ENCODE data around the gene PPP1R9A.

PPP1R9A gene

GRCh38 chr7:94912085-94912484 lies 4.7 kb downstream of the PPP1R9A start:
- H3K27me3 ChIP-seq (ENCODE audit: control insufficient read depth, insufficient read depth, low read length), result no peaks in the 10 kb centered on the region
- H3K9ac ChIP-seq (ENCODE audit: low read depth, low read length), result no peak overlapping the region
- no peaks in the 10 kb centered on the region for H3K9me3 ChIP-seq (ENCODE audit: control insufficient read depth, insufficient read depth, low read length)
- no peaks in the 10 kb centered on the region for H3K36me3 ChIP-seq (ENCODE audit: control insufficient read depth, insufficient read depth, low read length)
- peak overlapping the region; percentile 37; the same call in 1 of the 2 replicates for H3K4me3 ChIP-seq (ENCODE audit: low read depth, low read length)
- H3K4me1 ChIP-seq (ENCODE audit: control insufficient read depth, insufficient read depth, low read length), result peaks cover 67% of the 10 kb centered on the region
- H3K27ac ChIP-seq (ENCODE audit: low read depth, low read length), result no peak overlapping the region

GRCh38 chr7:94913391-94913790 lies 6.0 kb downstream of the PPP1R9A start:
- peak overlapping the region; percentile 48 for H3K27ac ChIP-seq (ENCODE audit: low read depth, low read length)
- no peaks in the 10 kb centered on the region for H3K36me3 ChIP-seq (ENCODE audit: control insufficient read depth, insufficient read depth, low read length)
- peaks cover 65% of the 10 kb centered on the region for H3K4me1 ChIP-seq (ENCODE audit: control insufficient read depth, insufficient read depth, low read length)
- no peaks in the 10 kb centered on the region for H3K9me3 ChIP-seq (ENCODE audit: control insufficient read depth, insufficient read depth, low read length)
- H3K27me3 ChIP-seq (ENCODE audit: control insufficient read depth, insufficient read depth, low read length), result no peaks in the 10 kb centered on the region
- no peak overlapping the region for H3K9ac ChIP-seq (ENCODE audit: low read depth, low read length)
- peak overlapping the region; percentile 37; the same call in 1 of the 2 replicates for H3K4me3 ChIP-seq (ENCODE audit: low read depth, low read length)

- Histone ChIP-seq H3K4me1 (ENCODE audit: control insufficient read depth, insufficient read depth, low read length) (no peaks in the 10 kb centered on the region), H3K36me3 (ENCODE audit: control insufficient read depth, insufficient read depth, low read length) (no peaks in the 10 kb centered on the region), H3K9me3 (ENCODE audit: control insufficient read depth, insufficient read depth, low read length) (no peaks in the 10 kb centered on the region), H3K9ac (ENCODE audit: low read depth, low read length) (no peak overlapping the region), H3K4me3 (ENCODE audit: low read depth, low read length) (no peak overlapping the region), H3K27me3 (ENCODE audit: control insufficient read depth, insufficient read depth, low read length) (no peaks in the 10 kb centered on the region), H3K27ac (ENCODE audit: low read depth, low read length) (no peak overlapping the region)
Measured at GRCh38 chr7:94921911-94922310, 14.5 kb downstream of the PPP1R9A start.

- H3K4me1 ChIP-seq (ENCODE audit: control insufficient read depth, insufficient read depth, low read length), result no peaks in the 10 kb centered on the region
- H3K27me3 ChIP-seq (ENCODE audit: control insufficient read depth, insufficient read depth, low read length), result no peaks in the 10 kb centered on the region
- H3K9ac ChIP-seq (ENCODE audit: low read depth, low read length), result no peak overlapping the region
- no peaks in the 10 kb centered on the region for H3K9me3 ChIP-seq (ENCODE audit: control insufficient read depth, insufficient read depth, low read length)
- no peaks in the 10 kb centered on the region for H3K36me3 ChIP-seq (ENCODE audit: control insufficient read depth, insufficient read depth, low read length)
- no peak overlapping the region for H3K4me3 ChIP-seq (ENCODE audit: low read depth, low read length)
- H3K27ac ChIP-seq (ENCODE audit: low read depth, low read length), result no peak overlapping the region
Measured at GRCh38 chr7:94922457-94922856, 15.1 kb downstream of the PPP1R9A start.

- Histone ChIP-seq H3K27ac (ENCODE audit: low read depth, low read length) (no peak overlapping the region), H3K36me3 (ENCODE audit: control insufficient read depth, insufficient read depth, low read length) (no peaks in the 10 kb centered on the region), H3K9me3 (ENCODE audit: control insufficient read depth, insufficient read depth, low read length) (no peaks in the 10 kb centered on the region), H3K4me3 (ENCODE audit: low read depth, low read length) (no peak overlapping the region), H3K4me1 (ENCODE audit: control insufficient read depth, insufficient read depth, low read length) (no peaks in the 10 kb centered on the region), H3K9ac (ENCODE audit: low read depth, low read length) (no peak overlapping the region), H3K27me3 (ENCODE audit: control insufficient read depth, insufficient read depth, low read length) (no peaks in the 10 kb centered on the region)
Measured at GRCh38 chr7:94923412-94923811, 16.0 kb downstream of the PPP1R9A start.

- Histone ChIP-seq H3K36me3 (ENCODE audit: control insufficient read depth, insufficient read depth, low read length) (no peaks in the 10 kb centered on the region), H3K4me1 (ENCODE audit: control insufficient read depth, insufficient read depth, low read length) (peaks cover 4% of the 10 kb centered on the region), H3K27me3 (ENCODE audit: control insufficient read depth, insufficient read depth, low read length) (no peaks in the 10 kb centered on the region), H3K9ac (ENCODE audit: low read depth, low read length) (no peak overlapping the region), H3K4me3 (ENCODE audit: low read depth, low read length) (no peak overlapping the region), H3K9me3 (ENCODE audit: control insufficient read depth, insufficient read depth, low read length) (no peaks in the 10 kb centered on the region), H3K27ac (ENCODE audit: low read depth, low read length) (no peak overlapping the region)
Measured at GRCh38 chr7:94928168-94928707, 20.8 kb downstream of the PPP1R9A start.

GRCh38 chr7:94933256-94933990 lies 26.0 kb downstream of the PPP1R9A start:
- H3K36me3 ChIP-seq (ENCODE audit: control insufficient read depth, insufficient read depth, low read length), result no peaks in the 10 kb centered on the region
- H3K9me3 ChIP-seq (ENCODE audit: control insufficient read depth, insufficient read depth, low read length), result no peaks in the 10 kb centered on the region
- H3K27me3 ChIP-seq (ENCODE audit: control insufficient read depth, insufficient read depth, low read length), result no peaks in the 10 kb centered on the region
- no peak overlapping the region for H3K4me3 ChIP-seq (ENCODE audit: low read depth, low read length)
- H3K4me1 ChIP-seq (ENCODE audit: control insufficient read depth, insufficient read depth, low read length), result peaks cover 10% of the 10 kb centered on the region
- H3K9ac ChIP-seq (ENCODE audit: low read depth, low read length), result no peak overlapping the region
- H3K27ac ChIP-seq (ENCODE audit: low read depth, low read length), result no peak overlapping the region

GRCh38 chr7:94939395-94939794 lies 32.0 kb downstream of the PPP1R9A start:
- Histone ChIP-seq H3K27ac (ENCODE audit: low read depth, low read length) (no peak overlapping the region), H3K4me3 (ENCODE audit: low read depth, low read length) (no peak overlapping the region), H3K9me3 (ENCODE audit: control insufficient read depth, insufficient read depth, low read length) (no peaks in the 10 kb centered on the region), H3K9ac (ENCODE audit: low read depth, low read length) (no peak overlapping the region), H3K27me3 (ENCODE audit: control insufficient read depth, insufficient read depth, low read length) (no peaks in the 10 kb centered on the region), H3K36me3 (ENCODE audit: control insufficient read depth, insufficient read depth, low read length) (no peaks in the 10 kb centered on the region), H3K4me1 (ENCODE audit: control insufficient read depth, insufficient read depth, low read length) (peaks cover 28% of the 10 kb centered on the region)

- Histone ChIP-seq H3K9me3 (ENCODE audit: control insufficient read depth, insufficient read depth, low read length) (no peaks in the 10 kb centered on the region), H3K36me3 (ENCODE audit: control insufficient read depth, insufficient read depth, low read length) (no peaks in the 10 kb centered on the region), H3K4me3 (ENCODE audit: low read depth, low read length) (no peak overlapping the region), H3K9ac (ENCODE audit: low read depth, low read length) (no peak overlapping the region), H3K4me1 (ENCODE audit: control insufficient read depth, insufficient read depth, low read length) (peaks cover 37% of the 10 kb centered on the region), H3K27ac (ENCODE audit: low read depth, low read length) (no peak overlapping the region), H3K27me3 (ENCODE audit: control insufficient read depth, insufficient read depth, low read length) (no peaks in the 10 kb centered on the region)
Measured at GRCh38 chr7:94940241-94940640, 32.8 kb downstream of the PPP1R9A start.

GRCh38 chr7:94941844-94942632 lies 34.6 kb downstream of the PPP1R9A start:
- Histone ChIP-seq H3K4me3 (ENCODE audit: low read depth, low read length) (no peak overlapping the region), H3K9ac (ENCODE audit: low read depth, low read length) (no peak overlapping the region), H3K4me1 (ENCODE audit: control insufficient read depth, insufficient read depth, low read length) (peaks cover 39% of the 10 kb centered on the region), H3K27me3 (ENCODE audit: control insufficient read depth, insufficient read depth, low read length) (no peaks in the 10 kb centered on the region), H3K9me3 (ENCODE audit: control insufficient read depth, insufficient read depth, low read length) (no peaks in the 10 kb centered on the region), H3K36me3 (ENCODE audit: control insufficient read depth, insufficient read depth, low read length) (no peaks in the 10 kb centered on the region), H3K27ac (ENCODE audit: low read depth, low read length) (peak overlapping the region; percentile 18)

GRCh38 chr7:94943134-94943533 lies 35.7 kb downstream of the PPP1R9A start:
- no peak overlapping the region for H3K9ac ChIP-seq (ENCODE audit: low read depth, low read length)
- H3K4me3 ChIP-seq (ENCODE audit: low read depth, low read length), result 0 out of 2 replicates have a peak overlapping the region, but pooled peaks have one; percentile 11
- peak overlapping the region; percentile 27 for H3K27ac ChIP-seq (ENCODE audit: low read depth, low read length)
- no peaks in the 10 kb centered on the region for H3K27me3 ChIP-seq (ENCODE audit: control insufficient read depth, insufficient read depth, low read length)
- H3K4me1 ChIP-seq (ENCODE audit: control insufficient read depth, insufficient read depth, low read length), result peaks cover 39% of the 10 kb centered on the region
- no peaks in the 10 kb centered on the region for H3K36me3 ChIP-seq (ENCODE audit: control insufficient read depth, insufficient read depth, low read length)
- no peaks in the 10 kb centered on the region for H3K9me3 ChIP-seq (ENCODE audit: control insufficient read depth, insufficient read depth, low read length)

Measured in HUES48 (cell line).